Smooth muscle cell of bladder (primary cell): ENCODE results near the gene SLC35B2. TPM values are rescaled to one million over a fixed set of nuclear protein-coding genes. Genes with fewer than 3 reads are reported as not detected.

Experiments
- total RNA-seq: library from RNA; depleted of rRNA; stranded (reverse); fragments of >200 nt; gene quantifications from 2 replicates; pipeline ENCODE4 v1.2.3, GENCODE V29; 2014

The SLC35B2 gene, protein sequence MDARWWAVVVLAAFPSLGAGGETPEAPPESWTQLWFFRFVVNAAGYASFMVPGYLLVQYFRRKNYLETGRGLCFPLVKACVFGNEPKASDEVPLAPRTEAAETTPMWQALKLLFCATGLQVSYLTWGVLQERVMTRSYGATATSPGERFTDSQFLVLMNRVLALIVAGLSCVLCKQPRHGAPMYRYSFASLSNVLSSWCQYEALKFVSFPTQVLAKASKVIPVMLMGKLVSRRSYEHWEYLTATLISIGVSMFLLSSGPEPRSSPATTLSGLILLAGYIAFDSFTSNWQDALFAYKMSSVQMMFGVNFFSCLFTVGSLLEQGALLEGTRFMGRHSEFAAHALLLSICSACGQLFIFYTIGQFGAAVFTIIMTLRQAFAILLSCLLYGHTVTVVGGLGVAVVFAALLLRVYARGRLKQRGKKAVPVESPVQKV
- total RNA-seq: 95.9 and 114 TPM in 2 replicates

DNA sequence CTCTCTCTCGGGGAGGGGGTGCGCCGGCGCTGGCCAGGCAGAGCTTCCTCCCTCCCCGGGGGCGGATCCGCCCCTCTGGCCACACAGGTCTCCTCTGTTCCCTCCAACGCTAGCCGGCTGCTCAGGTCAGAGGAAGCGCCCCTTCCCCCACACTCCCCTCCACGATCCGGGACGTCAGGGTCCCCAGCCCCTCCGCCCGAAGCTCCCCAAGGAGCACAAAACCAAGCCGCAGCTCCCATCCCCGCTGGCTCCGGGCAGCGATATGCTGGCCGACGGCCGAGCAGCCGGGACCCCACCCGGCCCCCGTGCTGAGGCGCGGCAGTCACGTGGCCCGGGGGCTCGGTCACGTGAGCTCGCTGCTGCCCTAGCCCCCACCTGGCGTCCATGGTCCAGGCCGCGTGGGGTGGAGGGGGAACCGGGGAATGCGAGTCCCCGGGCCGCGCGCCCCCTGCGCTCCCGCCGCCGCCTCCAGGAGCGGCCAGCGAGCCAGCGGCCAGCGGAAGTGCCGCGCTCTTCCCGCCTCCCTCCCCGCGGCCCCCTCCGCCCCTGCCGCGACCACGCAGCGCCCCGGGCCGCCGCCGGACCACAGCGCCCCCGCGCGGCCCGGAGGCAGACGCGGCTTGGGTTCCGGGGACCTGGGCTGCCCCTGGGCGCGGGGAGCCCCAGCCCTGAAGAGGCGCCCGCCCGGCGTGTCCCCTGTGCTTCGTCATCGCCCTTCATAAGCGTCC, at the start of gene SLC35B2:
Gene SLC35B2, minus strand, starts transcription at position 504 of the 728 bp plus-strand sequence. Its CDS starts 118 bp downstream, at position 386.

GRCh38 chr6:44269921-44270525, 12.7 kb upstream of the SLC35B2 start, which contains the start of gene TMEM151B:
Gene TMEM151B (plus strand): TSS chr6:44270450. CDS start chr6:44270743, 293 bp downstream.

GRCh38 chr6:44265007-44265721, 7.8 kb upstream of the SLC35B2 start, which contains the start of gene NFKBIE:
Gene NFKBIE (minus strand): TSS chr6:44265551. CDS start chr6:44265346, 205 bp downstream.

GRCh38 chr6:44246663-44247337, 10.5 kb downstream of the SLC35B2 start, which contains the start of gene HSP90AB1:
Gene HSP90AB1 (plus strand): TSS chr6:44247101. CDS start chr6:44248630, 1,529 bp downstream.

DNA sequence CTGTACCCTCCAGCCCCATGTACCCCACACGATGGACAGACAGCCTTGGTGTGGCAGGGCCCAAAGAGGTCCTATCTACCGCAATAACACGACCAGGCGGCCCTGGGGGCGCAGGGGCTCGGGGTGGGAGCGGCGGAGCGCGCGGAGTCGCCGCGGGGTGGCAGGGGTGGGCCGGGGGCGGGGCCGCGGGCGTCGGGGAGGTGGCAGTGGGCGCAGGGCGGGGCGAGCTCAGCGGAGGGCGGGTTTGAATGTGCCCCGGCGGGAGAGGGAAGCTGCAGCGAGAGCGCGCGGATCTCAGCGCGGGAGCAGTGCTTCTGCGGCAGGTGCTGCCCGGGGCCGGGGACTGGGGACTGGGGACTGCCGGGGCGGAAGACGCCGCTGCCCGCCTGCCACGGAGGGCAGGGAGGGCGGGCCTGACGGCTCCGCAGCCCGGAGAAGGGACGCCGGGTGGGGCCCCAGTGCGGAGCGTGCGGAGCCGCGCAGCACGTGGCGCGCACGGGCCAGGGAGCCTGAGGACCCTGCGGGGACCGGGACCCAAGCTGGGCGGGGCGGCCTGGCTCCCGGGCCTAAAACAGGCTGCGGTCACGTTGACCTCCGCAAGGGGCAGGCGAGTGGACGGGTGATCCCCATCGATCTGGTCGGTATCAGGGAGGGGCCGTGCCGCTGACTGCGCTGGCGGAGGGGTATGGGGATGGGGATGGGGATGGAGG, 33.9 kb downstream of the SLC35B2 start, which contains the start of gene SLC29A1:
Gene SLC29A1, plus strand, starts transcription at position 277 of the 710 bp plus-strand sequence. CDS start 3,719 bp downstream, outside the sequence.

GRCh38 chr6:44216677-44217331, 40.5 kb downstream of the SLC35B2 start, which contains the start of gene MYMX:
Gene MYMX (plus strand): TSS chr6:44216926. CDS start chr6:44217472, 546 bp downstream.

Other genes with a start within 250 kb of the SLC35B2 start
- gene MRPL14, start 130.1 kb downstream of the SLC35B2 start, total RNA-seq: 59.0 and 100.0 TPM in 2 replicates
- gene TMEM63B, start 130.0 kb downstream of the SLC35B2 start, total RNA-seq: 23.9 and 37.0 TPM in 2 replicates
- gene CAPN11, start 98.7 kb downstream of the SLC35B2 start, total RNA-seq: under 0.01 and 0.09 TPM in 2 replicates
- gene MYMX, start 40.6 kb downstream of the SLC35B2 start, total RNA-seq: not detected in 2 replicates
- 3.1 and 6.2 TPM in 2 replicates for gene SLC29A1, start 33.9 kb downstream of the SLC35B2 start, total RNA-seq
- gene HSP90AB1, start 10.4 kb downstream of the SLC35B2 start, total RNA-seq: 262 and 386 TPM in 2 replicates
- 2.3 and 3.6 TPM in 2 replicates for gene NFKBIE, start 8.0 kb upstream of the SLC35B2 start, total RNA-seq
- not detected in 2 replicates for gene TMEM151B, start 12.9 kb upstream of the SLC35B2 start, total RNA-seq
- 9.2 and 13.0 TPM in 2 replicates for gene AARS2, start 55.8 kb upstream of the SLC35B2 start, total RNA-seq
- gene SPATS1, start 85.1 kb upstream of the SLC35B2 start, total RNA-seq: not detected in 2 replicates
- gene CDC5L, start 130.2 kb upstream of the SLC35B2 start, total RNA-seq: 17.4 and 20.1 TPM in 2 replicates